ENCODE results near the gene MOCOS.

The MOCOS gene

DNA sequence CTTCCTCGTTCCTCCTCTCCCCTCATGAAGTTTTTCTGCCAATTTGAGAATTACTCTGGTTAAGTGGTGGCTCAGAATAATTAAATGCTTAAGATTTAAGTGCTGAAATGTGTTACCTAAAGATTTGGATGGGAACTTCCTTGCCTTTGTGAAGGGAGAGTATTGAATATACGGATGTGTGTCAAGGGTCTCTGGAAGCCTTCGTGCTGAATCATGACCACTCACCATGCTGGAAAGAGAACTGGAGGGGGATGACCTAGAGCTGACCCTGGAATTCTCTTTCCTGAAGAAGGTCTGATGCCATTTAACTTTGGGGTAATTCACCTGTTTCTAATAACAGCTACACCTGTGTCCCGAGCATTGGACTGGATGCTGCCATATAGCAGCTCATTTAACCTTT, 2.2 kb downstream of the MOCOS start:
- H3K4me3 ChIP-seq (ENCODE audit: low read length) = no peak overlapping the region
- TF ChIP-seq CTCF (IDR thresholded peaks at IDR 0.05; ENCODE audit: insufficient read depth, low read depth, low read length, missing control alignments) = no peak

GRCh38 chr18:36191286-36191685, 4.0 kb downstream of the MOCOS start:
- no peak overlapping the region for H3K4me3 ChIP-seq (ENCODE audit: low read length)
- DNase-seq (ENCODE audit: low read depth) = no peak
- TF ChIP-seq CTCF (IDR thresholded peaks at IDR 0.05; ENCODE audit: insufficient read depth, low read depth, low read length, missing control alignments) = no peak

More for the DNA sequence above, 2.2 kb downstream of the MOCOS start:
- DNase-seq (ENCODE audit: low read depth) = no peak

GRCh38 chr18:36191711-36192110, 4.4 kb downstream of the MOCOS start:
- no peak for DNase-seq (ENCODE audit: low read depth)
- no peak for TF ChIP-seq CTCF (IDR thresholded peaks at IDR 0.05; ENCODE audit: insufficient read depth, low read depth, low read length, missing control alignments)
- H3K4me3 ChIP-seq (ENCODE audit: low read length) = no peak overlapping the region

- DNase-seq (ENCODE audit: low read depth) = no peak
- TF ChIP-seq CTCF (IDR thresholded peaks at IDR 0.05; ENCODE audit: insufficient read depth, low read depth, low read length, missing control alignments) = no peak
- no peak overlapping the region for H3K4me3 ChIP-seq (ENCODE audit: low read length)
These were observed 7.5 kb downstream of the MOCOS start for GRCh38 chr18:36194600-36195315.

DNA sequence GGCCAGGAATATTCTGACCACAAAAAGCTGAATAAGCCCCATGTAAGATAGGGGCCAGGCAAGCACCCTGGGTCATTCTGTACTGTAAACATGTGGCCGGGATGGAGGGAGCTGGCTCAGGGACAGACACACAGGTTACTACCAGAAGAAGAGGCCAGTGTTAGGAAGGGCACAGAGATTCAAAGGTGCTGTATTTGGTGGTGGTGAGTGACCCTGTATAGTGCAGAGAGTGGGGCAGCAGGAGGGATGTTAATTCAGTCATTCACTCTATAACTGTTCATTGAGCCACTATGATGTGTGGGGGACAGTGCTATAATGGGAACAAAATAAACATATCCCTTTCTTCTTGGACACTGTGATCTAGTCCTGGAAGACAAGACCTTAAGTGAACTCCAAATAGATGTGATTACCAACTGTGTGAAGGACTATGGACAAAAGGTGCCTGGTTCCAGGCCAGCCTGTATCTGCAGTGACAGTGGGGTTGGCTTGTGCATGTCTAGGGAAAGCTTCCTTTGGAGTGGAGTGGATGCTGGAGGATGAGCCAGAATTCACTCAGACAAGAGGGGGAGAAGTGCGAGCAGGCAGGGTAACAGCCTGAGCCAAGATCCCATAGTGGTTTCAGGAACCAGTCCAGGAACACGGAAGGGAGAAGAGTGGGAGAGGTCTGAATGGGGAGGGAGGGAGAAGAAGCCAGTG, 8.3 kb downstream of the MOCOS start:
- no peak for TF ChIP-seq CTCF (IDR thresholded peaks at IDR 0.05; ENCODE audit: insufficient read depth, low read depth, low read length, missing control alignments)
- no peak overlapping the region for H3K4me3 ChIP-seq (ENCODE audit: low read length)
- no peak for DNase-seq (ENCODE audit: low read depth)

DNA sequence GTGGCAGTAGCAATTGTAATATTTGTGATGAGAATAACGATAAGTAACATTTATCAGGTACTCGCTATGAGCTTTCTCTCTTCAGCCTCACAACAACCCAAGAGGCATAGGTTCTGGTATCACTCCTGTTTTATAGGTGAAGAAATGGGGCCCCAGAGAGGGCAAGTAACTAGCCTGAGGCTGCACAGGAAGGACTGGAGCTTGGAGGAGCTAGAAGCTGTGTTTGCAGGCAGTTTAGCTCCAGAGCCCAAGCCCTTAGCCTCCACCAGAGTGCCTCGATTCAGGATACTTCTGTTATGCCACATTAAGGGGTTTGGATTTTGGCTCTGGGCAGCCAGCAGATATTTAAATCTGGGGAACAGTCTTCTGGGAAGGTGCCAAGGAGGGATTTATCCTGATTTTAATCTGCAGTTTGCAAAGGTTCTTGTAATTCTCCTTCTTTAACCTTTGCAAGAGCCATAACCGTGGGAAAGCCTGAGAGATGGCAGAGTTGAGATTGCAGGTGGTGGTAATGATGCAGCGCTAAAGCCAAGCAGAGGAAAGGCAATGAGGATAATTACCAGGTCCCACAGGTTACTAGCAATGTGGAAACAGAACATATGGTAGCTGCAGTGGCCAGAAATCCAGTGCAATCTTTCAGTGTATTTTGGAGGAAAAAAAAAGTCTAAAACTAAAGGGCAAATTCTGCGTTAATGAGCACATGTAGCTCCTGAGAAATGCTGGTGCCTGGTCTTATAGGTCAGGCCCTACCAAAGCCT, 9.1 kb downstream of the MOCOS start:
- H3K4me3 ChIP-seq (ENCODE audit: low read length) = no peak overlapping the region
- TF ChIP-seq CTCF (IDR thresholded peaks at IDR 0.05; ENCODE audit: insufficient read depth, low read depth, low read length, missing control alignments) = no peak
- DNase-seq (ENCODE audit: low read depth) = no peak
